GM10266 (cell line): ENCODE data around the gene PDHX.
"Not testable (repeated sequence)": the region's sequence is repeated elsewhere in the genome, so short reads cannot be mapped to it uniquely, and the experiment has no call there.

Experiments used
- DNase-seq: peaks from one replicate; pipeline ENCODE4 v3.0.0; 2012; ENCODE audit errors: extremely low spot score
- CTCF ChIP-seq: IDR thresholded peaks from 2 replicates; pipeline ENCODE4 v1.5.1; 2012; ENCODE audit warnings: mild to moderate bottlenecking, low read depth; ENCODE audit not compliant: control insufficient read depth, insufficient read depth; ENCODE audit errors: missing control alignments

Gene PDHX

DNA sequence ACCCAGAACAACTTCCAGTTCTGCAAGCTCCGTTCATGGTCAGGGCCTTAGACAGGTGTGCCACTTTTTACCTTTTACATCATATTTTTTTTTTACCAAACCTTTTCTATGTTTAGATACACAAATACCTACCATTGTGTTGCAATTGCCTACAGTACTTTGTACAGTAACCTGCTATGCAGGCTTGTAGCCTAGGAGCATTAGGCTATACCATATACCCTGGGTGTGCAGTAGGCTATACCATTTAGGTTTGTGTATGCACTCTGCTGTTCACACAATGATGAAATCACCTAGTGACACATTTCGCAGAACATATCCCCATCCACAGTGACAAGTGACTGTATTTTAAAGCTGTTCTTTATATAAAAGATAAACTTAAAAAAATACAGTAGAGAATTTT is 29.8 kb upstream of the PDHX start:
- DNase-seq = no peak
- TF ChIP-seq CTCF = no peak

- no peak for DNase-seq
- TF ChIP-seq CTCF = no peak
Measured at GRCh38 chr11:34887260-34887659, 29.2 kb upstream of the PDHX start.

GRCh38 chr11:34890089-34890488 is 26.3 kb upstream of the PDHX start:
- DNase-seq = no peak
- peak; percentile 17 for TF ChIP-seq CTCF

DNA sequence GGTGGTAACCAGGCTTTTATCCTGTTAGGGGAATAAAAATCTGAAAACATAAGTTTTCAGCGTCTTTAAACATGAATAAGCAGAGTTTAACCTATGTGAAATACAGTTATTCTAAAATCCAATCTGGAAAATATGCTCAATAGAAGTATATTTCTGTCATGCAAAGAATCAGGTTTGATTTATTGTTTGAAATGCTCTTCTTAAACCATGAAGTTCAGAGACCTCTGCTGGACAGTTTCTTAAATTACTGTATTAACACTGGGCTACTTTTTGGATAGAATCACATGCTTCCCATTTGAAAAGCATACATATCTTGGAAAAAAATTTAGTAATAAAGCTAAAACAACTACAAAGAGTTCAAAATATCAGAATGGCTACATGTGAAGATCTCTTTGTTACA is 25.6 kb upstream of the PDHX start:
- TF ChIP-seq CTCF = peak; percentile 39
- DNase-seq = no peak

DNA sequence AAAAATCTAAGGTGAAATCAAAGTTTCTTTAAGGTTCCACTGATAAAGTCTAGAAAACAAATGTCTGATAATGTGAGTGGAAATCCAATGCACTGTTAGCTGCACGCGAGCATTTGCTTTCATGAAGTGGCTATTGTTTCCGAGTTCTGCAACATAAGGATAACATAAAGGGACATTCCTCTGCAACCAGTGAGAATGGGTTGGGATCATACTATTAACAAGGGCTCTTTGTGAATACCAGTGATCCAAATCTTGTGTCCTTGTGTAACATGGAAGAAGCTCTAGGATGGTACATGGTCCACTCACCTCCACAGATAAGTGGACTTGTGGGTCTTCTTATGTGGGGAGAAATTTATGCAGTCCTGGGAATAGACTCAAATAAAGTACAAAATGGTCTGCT is 24.8 kb upstream of the PDHX start:
- TF ChIP-seq CTCF = no peak
- DNase-seq = no peak

GRCh38 chr11:34893416-34893815 is 23.0 kb upstream of the PDHX start:
- TF ChIP-seq CTCF = no peak
- no peak for DNase-seq

DNA sequence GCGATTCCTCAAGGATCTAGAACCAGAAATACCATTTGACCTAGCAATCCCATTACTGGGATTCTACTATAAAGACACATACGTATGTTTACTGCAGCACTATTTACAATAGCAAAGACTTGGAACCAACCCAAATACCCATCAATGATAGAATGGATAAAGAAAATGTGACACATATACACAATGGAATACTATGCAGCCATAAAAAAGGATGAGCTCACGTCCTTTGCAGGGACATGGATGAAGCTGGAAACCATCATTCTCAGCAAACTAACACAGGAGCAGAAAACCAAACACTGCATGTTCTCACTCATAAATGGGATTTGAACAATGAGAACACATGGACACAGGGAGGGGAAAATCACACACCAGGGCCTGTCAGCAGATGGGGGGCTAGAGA is 20.2 kb upstream of the PDHX start:
- not testable (repeated sequence) for DNase-seq

GRCh38 chr11:34897171-34897870 is 19.1 kb upstream of the PDHX start:
- no peak for TF ChIP-seq CTCF
- no peak for DNase-seq
